Activated gamma-delta T cell (primary cell): Measurements from ENCODE around the gene ALOX12.

ENCODE experiments used
- DNase-seq: peaks from one replicate; lab custom pipeline; 2025; lab: John Stamatoyannopoulos, UW

ALOX12 gene

DNA sequence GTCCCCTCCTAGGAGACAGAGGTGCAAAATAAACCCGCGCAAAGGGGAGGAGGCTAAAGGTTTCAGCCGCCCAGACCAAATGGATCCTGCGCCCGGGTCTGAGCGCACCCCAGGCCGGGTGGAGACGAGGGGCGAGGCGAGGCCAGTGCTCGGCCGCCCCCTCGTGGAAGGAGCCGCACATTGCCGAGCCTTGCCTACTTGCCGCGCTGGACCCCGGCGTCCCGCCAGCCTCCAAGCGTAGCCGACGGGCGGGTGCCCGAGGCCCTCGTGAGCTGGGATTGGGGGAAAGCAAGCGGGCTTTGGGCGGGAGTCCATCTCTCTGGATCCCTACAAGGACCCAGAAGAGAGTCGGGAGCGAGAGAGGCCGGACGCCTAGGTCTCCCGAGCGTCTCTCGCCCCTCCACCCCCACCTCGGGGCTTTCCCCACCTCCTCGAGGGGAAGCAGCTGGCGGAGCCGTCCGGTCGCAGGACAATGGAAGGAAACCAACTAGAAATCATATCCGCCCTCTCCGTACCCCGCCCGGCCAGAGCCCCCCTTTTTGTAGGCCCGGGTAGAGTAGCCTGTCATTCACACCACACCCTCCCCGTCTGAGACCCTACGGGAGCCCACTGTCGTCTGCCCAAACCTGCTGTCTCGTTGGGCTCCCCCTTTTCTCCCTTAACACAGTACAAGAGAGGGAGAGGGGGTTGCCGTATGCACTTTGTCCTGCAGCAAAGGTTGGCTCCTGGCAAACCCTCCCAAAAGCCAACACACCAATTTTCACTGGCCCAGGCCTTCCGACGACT is 26.3 kb downstream of the ALOX12 start:
- peak; percentile 58 for DNase-seq

DNA sequence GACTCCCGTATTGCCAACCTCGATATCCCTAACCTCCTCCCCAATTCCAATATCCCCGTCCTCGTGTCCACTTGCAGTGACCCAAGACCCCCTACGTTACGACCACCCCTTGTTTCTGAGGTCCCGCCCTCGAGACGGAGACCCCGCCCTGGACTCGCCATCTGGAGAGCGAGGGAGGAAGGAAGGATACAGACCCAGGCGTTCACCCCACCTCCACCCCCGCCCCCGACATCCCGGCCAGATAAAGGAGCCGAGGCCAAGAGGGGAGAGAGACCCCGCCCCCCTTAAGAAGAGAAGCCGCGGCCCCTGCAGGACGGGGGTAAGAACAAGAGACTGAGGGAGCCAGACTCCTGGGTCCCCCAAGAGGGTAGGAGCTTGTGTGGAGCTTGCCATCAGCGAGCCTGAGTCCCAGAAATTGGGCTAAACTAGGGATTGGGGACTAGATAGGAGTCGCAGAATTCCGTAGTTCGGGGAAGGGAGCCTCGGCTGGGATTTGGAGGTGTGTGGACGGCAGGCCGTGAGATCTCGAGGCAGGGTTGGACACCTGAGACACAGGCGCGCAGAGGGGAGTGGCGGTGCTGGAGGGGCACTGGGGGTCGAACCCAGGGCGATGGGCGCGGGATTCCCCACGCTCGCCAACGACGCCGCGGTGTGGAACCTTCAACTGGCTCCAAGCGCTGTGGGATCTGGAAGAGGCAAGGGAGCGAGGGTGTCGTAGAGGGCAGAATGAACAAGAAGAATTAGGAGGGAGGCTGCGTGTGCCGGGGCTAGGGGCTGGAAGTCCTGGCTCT is 27.1 kb downstream of the ALOX12 start, which contains the start of gene BCL6B:
Gene BCL6B, plus strand, starts transcription at position 270 of the 791 bp plus-strand sequence. CDS start 622 bp downstream, outside the sequence.
- no peak for DNase-seq

DNA sequence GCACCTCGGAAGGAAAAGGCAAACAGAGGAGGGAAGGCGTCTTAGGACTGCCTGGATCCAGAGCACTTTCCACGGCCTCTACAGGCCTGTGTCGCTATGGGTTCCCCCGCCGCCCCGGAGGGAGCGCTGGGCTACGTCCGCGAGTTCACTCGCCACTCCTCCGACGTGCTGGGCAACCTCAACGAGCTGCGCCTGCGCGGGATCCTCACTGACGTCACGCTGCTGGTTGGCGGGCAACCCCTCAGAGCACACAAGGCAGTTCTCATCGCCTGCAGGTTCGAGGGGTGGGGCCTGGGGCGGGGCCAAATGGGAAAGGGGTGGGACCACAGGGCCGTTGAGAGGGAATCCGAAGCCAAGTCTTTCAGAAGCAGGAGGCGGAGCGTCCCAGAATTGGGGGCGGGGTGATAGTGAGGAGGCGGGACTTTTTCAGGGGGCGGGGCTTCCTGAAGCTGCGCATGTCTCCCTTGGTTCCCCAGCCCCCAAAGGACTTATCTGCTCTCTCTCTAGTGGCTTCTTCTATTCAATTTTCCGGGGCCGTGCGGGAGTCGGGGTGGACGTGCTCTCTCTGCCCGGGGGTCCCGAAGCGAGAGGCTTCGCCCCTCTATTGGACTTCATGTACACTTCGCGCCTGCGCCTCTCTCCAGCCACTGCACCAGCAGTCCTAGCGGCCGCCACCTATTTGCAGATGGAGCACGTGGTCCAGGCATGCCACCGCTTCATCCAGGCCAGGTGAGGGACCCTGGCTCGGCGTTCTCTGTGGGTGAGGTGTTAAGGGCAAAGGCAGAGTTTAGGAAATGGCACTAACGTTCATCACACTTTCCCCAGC is 27.9 kb downstream of the ALOX12 start:
- DNase-seq, result peak; percentile 97

DNA sequence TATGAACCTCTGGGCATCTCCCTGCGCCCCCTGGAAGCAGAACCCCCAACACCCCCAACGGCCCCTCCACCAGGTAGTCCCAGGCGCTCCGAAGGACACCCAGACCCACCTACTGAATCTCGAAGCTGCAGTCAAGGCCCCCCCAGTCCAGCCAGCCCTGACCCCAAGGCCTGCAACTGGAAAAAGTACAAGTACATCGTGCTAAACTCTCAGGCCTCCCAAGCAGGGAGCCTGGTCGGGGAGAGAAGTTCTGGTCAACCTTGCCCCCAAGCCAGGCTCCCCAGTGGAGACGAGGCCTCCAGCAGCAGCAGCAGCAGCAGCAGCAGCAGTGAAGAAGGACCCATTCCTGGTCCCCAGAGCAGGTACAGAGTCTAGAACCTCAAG is 28.5 kb downstream of the ALOX12 start:
- DNase-seq, result no peak

DNA sequence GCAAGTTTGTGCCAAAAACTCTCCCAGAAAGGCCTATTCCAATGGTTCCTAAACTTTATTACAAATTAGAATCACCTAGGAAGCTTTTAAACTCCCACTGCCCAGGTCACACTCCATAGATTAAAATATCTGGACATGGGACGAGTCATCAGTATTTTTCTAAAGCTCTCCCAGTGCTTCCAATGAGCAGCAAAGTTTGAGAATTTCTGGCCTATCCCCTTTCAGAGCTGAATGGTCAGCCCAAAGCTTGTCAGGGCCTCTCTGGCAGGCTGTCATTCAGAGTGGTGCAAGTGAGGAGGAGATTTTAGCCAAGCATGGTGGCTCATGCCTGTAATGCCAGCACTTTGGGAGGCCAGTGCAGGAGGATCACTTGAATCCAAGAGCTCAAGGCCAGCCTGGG is 29.4 kb downstream of the ALOX12 start:
- no peak for DNase-seq

DNA sequence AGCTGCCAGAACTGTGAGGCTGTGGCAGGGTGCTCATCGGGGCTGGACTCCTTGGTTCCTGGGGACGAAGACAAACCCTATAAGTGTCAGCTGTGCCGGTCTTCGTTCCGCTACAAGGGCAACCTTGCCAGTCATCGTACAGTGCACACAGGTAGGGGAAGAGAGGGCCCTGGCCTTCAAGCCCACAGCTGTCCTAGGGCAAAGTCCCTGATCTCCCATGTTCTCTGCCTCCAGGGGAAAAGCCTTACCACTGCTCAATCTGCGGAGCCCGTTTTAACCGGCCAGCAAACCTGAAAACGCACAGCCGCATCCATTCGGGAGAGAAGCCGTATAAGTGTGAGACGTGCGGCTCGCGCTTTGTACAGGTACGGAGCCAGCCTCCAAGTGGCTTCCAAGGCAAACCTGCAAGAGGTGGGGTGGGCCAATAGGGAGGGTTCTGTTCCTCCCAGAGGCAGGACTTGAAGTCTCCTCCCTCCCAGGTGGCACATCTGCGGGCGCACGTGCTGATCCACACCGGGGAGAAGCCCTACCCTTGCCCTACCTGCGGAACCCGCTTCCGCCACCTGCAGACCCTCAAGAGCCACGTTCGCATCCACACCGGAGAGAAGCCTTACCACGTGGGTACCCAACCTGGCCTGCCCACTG is 30.7 kb downstream of the ALOX12 start:
- no peak for DNase-seq

DNA sequence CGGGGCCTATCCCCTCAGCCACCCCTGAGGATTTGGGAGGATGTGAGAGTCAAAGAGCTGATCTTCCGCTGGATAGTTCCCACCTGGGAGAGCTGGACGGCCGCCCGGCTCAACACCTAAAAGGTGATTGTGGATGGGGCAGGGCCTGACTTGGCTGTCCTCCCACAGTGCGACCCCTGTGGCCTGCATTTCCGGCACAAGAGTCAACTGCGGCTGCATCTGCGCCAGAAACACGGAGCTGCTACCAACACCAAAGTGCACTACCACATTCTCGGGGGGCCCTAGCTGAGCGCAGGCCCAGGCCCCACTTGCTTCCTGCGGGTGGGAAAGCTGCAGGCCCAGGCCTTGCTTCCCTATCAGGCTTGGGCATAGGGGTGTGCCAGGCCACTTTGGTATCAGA is 31.5 kb downstream of the ALOX12 start:
- DNase-seq, result no peak

DNA sequence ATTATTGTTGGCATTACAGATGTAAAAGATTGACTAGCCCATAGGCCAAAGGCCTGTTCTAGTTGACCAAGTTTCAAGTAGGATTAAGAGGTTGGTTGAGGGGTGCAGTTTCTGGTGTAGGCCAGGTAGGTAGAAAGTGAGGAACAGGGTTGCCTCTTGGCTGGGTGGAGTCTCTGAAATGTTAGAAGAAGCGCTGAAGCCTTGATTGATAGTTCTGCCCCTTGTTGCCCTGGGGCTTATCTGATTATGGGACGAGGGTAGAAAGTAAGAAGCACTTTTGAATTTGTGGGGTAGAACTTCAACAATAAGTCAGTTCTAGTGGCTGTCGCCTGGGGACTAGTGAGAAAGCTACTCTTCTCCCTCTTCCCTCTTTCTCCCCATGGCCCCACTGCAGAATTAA is 33.2 kb downstream of the ALOX12 start:
- DNase-seq, result no peak

DNA sequence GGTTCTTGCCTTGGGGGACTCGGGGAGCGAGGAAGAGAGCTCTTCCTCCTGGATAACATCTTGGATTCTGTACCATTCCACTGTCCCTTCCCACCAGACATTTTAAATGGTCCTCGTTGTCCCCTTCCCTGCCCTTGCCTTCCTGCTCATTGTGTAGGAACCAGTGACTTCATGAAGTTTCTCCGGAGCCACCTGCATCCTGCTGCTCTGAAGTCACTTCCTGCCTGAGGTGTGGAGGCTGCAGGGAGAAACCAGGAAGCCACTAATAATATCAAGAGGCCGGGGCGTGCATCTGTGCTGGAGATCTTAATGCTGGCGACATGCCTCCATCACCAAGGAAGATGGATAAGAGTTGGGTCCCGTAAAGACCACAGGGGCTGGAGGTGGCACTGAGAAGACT is 33.8 kb downstream of the ALOX12 start:
- no peak for DNase-seq

DNA sequence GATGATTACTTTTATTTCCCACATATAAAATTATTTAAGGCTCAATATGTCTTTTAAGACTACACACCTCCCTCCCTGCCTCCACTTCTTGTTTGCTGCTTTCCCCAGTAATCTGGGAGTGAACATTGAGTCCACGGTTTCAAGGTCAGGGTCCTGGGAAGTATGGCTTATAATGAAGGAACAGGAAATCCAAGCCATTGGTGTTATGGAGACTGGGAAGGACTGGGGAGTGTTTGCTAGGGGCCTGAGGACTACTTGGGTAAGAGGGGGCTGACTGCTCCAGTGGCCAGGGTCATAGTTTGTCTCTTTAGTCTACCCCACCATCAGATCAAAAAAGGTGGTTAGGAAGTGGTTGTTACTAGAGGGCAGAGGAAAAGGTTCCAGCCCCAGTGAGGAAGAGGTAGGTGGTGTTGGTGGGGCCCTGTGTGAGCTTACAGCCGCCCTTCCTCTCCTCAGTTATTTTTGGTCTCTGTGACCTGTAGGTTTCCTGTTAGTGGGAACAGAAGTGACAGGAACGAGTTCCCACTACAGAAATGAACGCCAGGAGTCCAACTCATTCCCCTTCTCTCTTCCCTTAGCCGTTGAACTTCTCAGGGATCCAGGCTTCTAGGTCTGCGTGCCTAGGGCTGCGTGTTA is 39.2 kb downstream of the ALOX12 start:
- DNase-seq, result no peak

DNA sequence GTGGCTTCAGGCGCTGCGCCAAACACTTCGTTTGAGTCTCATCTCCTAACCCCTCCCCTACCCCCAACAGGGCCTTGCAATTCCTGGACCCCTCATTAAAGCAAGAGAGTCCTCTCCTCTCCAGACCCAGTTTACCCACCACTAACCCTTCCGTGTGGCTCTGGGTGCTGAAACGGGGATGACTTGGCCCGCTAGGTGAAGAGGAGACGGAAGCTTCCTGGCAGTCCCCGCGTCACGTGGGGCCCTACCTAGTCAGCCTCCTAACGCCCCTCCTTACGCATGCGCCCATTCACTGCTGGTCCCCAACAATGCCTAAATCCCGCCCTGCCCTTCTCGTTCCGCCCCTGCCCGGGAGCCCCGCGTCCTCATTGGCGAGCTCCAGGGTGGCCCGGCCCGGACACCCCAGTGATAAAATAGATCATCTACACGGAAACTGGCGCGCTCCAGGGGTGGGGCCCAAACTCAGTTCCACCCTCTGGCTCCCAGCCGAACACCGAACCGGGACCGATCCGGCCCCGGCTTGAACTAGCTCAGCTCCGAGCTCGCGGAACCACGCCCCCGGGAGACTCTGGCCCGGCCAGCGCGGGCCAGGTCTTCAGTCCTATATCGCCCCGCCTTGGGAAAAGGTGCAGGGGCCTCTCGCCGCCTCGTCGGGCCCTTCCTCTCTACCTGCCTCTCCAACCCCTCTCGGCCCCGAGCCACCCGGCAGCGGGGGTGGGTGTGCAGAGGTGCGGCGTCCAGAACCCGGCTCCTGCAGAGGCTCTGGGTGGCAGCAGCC is 39.9 kb downstream of the ALOX12 start, which contains the start of gene SLC16A13:
Gene SLC16A13, plus strand, starts transcription at position 425 of the 778 bp plus-strand sequence. CDS start 368 bp downstream, outside the sequence.
- peak; percentile 92 for DNase-seq

DNA sequence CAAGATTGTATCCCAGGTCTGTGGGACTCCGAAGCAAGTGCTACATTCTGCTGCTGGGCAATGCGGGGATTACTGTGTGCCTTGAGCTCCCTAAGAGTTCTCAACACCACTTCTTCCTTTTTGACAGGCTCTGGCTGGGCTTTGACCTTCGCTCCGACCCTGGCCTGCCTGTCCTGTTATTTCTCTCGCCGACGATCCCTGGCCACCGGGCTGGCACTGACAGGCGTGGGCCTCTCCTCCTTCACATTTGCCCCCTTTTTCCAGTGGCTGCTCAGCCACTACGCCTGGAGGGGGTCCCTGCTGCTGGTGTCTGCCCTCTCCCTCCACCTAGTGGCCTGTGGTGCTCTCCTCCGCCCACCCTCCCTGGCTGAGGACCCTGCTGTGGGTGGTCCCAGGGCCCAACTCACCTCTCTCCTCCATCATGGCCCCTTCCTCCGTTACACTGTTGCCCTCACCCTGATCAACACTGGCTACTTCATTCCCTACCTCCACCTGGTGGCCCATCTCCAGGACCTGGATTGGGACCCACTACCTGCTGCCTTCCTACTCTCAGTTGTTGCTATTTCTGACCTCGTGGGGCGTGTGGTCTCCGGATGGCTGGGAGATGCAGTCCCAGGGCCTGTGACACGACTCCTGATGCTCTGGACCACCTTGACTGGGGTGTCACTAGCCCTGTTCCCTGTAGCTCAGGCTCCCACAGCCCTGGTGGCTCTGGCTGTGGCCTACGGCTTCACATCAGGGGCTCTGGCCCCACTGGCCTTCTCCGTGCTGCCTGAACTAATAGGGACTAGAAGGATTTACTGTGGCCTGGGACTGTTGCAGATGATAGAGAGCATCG is 42.4 kb downstream of the ALOX12 start:
- DNase-seq, result no peak

DNA sequence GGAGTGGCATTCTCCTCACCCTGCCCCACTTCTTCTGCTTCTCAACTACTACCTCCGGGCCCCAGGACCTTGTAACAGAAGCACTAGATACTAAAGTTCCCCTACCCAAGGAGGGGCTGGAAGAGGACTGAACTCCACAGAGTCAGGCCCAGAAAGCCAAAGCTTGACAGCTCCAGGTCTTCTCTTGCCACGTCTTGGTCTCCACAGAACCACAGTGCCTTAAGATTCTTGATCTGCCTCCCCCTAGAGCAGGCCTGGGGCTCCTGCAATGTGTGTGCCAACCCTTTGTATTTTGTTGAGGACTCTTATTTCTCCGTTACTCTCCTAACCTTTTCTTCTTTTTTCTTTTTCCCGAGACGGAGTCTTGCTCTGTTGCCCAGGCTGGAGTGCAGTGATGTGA is 44.0 kb downstream of the ALOX12 start:
- DNase-seq, result no peak

DNA sequence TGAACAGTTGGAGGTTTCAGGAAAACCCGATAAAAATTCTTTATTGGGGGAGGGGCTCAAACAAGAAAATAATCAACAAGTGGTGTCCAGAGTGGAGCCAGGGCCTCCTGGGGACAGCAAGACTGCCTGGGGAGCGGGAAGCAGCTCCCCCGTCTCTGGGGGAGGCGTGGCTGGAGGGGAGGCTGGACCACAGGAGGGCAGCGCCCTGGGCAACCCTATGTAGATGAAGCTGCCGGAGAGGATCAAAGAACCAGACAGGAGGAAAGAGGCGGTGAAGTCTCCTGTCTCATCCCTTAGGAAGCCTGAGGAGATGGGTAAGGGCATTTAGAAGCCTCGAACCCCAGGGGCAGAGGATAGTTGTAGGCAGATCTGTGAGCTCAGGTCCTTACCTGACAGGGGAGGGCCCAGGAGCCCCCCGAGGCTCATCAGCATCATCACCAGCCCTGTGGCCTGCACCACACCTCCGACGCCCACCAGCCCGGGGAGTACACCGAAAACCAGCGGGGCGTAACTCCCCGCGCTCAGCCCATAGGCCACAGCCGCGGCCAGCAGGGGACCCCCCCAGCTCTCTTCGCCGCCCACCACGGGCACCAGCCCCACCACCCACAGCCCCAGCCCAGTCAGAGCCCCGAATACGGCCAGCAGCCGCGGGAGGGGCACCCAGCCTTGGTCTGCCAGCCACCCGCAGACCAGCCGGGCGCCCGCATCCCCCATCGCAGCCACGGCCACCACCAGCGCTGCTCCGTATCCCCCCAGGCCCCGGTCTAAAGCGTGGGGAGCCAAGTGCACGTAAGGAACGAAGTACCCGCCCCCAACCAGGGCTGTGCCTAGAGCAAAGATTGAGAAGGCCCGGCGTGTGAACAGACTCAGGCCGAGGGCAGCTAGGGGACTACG is 46.0 kb downstream of the ALOX12 start:
- peak; percentile 27 for DNase-seq

DNA sequence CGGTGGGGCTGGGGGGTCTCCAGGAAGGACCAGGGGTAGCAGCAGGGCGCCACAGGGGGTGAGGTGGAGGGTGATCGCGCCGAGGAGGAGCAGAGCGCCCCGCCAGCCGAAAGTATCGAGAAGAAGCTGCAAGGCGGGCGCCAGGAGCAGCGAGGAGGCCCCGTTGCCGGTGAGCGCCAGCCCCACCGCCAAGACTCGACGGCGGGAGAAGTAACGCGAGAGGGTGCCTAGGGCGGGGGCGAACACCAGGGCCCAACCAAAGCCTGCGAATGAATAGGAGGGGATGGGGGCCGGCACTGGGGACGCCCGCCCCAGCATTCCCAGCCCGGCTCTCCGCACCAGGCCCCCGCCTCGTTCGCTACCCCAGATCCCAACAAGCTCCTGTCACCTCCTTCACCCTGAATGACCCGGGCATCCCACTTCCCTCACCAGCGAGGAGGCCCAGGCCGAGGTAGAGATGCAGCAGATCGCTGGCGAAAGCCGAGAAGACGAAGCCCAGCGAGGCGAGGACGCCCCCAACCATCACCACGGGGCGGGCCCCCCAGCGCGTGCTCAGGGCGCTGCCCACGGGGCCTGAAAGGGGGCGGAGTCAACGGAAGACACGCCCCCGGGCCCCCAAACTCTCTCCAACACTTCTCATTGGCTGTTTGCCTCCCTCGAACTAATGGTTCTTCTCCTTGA is 46.8 kb downstream of the ALOX12 start:
- DNase-seq, result peak; percentile 29

DNA sequence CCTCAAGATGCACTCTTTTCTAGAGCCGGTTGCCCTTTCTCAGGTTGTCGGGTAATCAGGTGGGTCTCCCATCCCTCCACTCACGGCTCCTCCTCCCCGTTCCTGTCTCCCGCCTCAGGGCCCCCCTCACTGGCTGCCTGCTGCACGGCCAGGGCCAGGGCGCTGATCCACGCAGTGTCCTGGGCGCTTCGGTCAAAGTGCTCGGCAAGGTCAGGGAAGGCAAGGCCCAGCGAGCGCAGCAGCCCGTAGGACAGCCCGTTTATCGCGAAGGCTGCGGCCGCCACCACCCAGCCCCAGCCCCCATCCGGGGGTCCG is 47.3 kb downstream of the ALOX12 start:
- no peak for DNase-seq

DNA sequence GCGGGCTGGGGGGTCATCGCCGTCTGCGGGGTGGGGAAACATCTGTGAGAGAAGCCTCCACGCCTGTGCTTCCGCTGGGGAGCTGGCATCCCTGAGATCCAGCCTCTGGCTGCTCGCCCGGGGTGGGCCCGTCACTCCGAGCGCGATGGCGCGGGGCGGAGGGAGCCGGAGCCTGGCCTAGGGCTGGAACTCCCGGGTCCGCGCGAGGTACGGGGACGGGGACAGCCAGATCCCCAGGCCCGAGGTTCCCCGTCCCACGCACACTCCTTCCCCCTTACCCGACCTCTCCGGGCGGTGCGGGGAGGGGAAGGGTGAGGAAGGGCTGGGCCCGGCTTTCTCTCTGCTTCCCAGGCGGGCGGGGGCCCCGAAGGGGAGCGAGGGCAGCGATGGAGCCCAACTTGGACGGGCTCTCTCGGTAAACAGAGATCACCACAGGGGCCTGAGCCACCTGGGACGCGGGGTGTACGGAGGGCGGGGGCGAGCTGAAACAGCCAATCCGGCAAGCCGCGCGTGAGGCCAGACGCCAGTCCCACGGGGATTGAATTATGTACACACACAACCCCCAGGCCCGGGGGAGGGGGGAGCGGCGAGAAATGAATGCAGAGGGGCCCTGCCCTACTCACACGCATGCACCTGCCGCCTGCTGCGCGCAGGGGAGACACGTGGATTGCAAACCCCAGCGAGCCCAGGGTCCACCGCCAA is 47.8 kb downstream of the ALOX12 start, which contains the start of gene SLC16A11:
Gene SLC16A11, minus strand, starts transcription at position 596 of the 702 bp plus-strand sequence. Its CDS starts 579 bp downstream, at position 17.
- peak; percentile 18 for DNase-seq
